HG02885 (cell line): ENCODE results near the gene PCED1A.
"Not testable (repeated sequence)": the region's sequence is repeated elsewhere in the genome, so short reads cannot be mapped to it uniquely, and the experiment has no call there.

ENCODE experiments used
- ATAC-seq: cut with Tn5 transposase; IDR thresholded peaks from one replicate; pipeline ENCODE4 v1.9.1; 2021; ENCODE audit warnings: mild to moderate bottlenecking; ENCODE audit not compliant: unreplicated experiment, poor library complexity

The PCED1A gene

DNA sequence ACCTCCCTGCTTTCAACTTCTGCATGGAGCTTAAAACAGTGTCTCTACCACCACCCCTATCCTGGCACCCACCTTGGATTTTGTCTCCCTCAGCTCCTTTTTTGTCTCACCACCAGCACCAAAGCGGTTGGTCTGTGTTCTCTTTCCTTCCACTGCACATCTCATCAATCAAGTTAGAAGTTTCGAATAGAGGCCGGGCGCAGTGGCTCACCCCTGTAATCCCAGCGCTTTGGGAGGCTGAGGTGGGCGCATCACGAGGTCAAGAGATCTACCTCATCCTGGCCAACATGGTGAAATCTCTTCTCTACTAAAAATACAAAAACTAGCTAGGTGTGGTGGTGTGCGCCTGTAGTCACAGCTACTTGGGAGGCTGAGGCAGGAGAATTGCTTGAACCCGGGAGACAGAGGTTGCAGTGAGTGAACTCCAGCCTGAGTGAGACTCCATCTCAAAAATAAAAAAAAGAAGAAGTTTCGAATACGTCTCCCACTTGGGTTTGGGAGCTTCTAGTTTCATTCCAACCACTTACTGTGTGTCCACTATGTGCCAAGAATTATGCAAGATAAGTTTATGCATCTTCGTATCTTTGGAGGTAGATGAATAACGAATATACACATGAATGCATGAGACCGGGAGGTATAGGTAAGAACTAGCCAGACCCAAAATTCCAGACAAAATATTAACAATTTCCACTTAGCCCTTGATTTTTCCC is 5.9 kb downstream of the PCED1A start:
- ATAC-seq: no peak

GRCh38 chr20:2833761-2834160 is 6.7 kb downstream of the PCED1A start:
- ATAC-seq: no peak

DNA sequence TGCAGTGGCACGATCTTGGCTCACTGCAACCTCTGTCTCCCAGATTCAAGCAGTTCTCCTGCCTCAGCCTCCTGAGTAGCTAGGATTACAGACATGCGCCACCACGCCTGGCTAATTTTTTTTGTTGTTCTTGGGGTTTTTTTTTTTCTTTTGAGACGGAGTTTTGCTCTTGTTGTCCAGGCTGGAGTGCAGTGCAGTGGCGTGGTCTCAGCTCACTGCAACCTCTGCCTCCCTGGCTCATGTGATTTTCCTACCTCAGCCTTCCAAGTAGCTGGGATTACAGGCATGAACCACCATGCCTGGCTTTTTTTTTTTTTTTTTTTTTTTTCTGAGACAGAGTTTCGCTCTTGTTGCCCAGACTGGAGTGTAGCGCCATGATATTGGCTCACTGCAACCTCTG is 9.2 kb downstream of the PCED1A start:
- ATAC-seq: not testable (repeated sequence)

DNA sequence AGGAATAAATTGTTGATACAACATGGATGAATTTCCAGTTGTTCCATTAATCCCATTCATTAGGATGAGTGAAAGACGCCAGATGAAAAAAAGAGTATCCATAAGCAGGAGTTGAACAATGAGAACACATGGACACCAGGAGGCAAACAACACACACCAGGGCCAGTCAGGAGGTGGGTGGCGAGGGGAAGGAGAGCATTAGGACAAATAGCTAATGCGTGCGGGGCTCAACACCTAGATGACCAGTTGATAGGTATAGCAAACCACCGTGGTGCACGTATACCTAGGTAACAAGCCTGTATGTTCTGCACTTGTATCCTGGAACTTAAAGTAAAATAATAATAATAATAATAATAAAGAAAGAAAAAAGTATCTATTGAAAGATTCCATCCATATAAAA is 11.1 kb downstream of the PCED1A start:
- no peak for ATAC-seq

GRCh38 chr20:2826655-2827054 is 13.8 kb downstream of the PCED1A start:
- ATAC-seq: no peak

- ATAC-seq: no peak
Measured at GRCh38 chr20:2825761-2826160, 14.7 kb downstream of the PCED1A start.

DNA sequence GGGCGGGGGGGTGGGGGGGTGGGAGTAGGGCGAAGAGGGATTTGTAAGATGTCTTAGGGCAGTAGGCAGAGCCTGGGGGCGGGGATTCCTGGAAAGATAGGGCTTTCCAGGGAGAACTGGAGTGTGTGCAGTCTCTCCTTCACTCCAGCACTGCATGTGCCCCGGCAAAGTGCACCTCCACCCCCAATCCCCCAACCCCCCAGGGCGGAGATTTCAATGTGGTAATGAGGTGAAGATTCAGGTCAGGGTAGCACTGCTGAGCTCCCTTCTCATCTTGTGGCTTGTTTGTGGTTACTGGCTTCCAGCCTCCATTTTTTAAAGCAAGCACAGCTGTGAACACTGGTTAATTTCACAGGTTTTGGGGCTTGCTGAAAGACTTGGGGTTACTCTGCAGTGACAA is 18.4 kb downstream of the PCED1A start:
- no peak for ATAC-seq

DNA sequence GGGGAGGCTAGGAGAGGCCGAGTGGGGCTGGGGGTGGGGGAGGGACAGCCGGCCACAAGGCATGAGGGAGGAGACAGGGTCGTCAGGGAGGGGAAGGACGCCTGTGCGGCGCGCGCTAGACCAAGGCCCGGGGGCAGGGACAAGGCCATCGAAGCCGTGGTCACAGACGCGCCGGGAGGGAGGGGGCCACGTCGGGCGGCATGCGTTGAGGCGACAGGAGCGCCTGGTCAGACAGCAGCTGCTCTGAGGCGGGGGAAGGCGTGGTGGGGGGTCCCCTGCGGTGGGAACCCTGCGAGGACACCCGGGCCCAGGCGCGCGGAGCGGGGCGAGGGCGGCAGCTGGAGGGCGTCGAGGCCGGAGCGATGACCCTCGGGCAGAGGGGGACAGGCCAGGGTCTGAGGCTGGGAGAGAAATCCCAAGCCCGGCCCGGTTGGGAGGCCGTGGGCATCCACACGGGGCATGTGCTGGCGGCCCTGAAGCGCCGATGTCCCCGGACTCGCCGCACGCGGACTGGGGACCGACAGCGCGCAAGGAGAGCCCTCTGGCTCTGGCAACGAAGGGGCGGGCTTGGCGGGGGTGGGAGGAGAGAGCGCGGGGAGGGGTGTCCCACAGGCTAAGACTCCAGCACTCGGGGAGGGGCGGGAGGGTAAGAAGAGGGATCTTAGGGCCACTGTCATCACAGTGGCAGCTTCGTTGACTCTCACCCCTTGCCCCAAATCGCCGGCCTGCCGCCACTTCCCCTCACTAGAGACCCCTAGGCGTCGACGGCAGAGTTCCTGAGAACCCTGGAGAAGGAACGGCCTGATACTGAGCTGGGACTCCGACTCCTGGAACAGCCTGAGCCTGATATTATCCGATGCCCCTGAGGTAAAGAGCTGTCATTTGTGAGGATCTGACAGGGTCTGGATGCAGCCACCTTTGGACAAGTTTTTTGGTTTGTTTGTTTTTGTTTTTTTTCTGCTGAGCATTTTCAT is 19.3 kb downstream of the PCED1A start:
- ATAC-seq: no peak

DNA sequence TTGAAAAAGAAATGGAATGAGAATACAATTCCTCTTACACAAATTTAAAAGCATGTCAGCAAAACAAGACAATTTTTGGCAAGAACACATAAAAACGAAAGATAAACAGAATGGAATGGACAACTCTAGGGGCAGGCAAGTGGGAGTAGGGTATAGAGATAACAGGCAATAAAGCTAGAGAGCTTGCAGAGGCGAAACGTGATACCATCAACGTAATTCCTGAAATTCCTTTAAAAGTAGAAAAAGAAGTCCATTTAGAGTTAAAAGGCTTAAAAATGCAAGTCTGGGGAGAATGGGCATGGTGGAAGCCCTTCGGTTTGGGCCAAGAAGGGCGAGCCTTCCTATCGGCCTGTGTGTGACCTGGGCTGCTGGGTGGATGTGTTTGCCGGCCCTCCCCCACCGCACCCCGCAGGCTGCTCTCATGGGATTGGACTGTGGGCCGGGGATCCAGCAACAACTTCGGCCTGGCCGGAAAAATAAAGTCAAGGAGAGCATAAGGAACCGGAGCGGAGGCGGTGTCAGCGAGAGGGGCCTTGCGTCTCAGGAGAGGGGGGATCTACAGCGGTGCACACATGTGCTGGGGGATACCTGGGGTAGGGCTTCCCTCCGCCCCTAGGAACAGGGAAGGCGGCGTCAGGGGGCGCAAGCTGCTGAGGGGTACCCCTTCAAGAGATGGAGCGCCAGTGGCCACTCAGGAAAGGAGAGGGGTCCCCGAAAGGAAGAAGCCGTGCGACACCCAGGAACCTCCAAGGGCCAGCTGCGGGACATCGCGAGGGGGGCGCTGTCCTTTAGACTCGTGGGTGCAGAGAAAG is 20.2 kb downstream of the PCED1A start:
- ATAC-seq: no peak

GRCh38 chr20:2817891-2818595 is 22.4 kb downstream of the PCED1A start:
- no peak for ATAC-seq

DNA sequence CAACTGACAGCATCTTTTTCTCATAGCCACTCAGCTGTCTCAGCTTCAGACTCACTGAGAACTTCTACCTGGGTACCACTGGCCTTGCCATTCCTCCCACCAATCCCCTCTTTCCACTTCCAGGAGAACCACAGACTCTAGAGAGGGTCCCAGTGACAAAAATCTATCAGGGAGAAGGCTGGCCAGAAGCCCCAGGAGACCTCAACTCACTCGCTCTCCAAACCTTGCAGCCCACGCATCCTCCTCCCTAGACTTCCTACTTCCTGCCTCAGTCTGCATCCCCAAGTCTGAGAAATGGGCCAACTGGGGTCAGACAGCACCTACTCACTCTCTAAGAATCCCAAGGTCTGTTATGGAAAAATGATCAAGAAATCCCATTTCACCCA is 23.1 kb downstream of the PCED1A start:
- no peak for ATAC-seq

DNA sequence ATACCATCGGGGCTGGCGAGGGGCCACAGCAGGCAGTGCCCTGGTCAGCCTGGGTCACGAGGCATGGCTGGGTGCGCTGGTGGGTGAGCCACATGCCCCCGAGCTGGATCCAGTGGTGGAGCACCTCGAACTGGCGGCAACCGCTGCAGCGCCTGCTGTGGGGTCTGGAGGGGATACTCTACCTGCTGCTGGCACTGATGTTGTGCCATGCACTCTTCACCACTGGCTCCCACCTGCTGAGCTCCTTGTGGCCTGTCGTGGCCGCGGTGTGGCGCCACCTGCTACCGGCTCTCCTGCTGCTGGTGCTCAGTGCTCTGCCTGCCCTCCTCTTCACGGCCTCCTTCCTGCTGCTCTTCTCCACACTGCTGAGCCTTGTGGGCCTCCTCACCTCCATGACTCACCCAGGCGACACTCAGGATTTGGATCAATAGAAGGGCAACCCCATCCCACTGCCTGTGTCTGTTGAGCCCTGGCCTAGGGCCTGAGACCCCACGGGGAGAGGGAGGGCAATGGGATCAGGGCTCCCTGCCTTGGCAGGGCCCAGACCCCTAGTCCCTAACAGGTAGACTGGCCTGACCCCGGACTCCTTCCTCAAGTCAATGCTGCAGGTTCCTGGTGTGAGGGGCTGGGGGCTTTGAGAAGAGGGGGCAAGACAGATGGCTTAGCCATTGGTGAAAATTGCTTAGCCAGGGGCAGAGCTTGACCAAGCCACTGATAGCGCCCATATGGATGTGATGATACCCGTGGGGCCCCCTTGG is 23.7 kb downstream of the PCED1A start:
- no peak for ATAC-seq

DNA sequence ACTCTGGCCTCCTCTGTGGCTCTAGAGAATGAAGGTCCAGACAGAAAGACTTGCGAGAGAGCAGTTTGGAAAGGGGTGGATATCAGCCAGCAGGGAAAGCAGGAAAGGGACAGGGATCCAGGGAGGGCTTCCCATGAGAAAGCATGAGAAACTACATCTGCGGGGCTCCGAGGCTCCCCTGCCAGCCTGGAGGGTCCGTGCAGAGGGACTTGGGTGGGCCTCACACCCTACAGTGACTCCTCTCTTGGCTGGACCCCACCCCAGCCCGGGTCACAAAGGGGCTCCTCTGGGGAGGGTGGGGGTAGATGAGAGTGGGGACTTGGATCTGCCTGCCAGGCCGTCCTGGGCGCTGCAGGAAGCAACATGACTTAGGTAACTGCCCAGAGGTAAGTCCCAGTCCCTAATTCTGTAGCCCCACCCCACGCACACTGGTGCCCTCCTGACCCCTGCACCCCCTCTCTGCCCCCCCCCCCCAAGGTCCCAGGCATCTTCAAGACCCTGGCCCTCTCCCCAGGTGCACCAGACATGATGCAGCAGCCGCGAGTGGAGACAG is 24.3 kb downstream of the PCED1A start, which contains the start of gene TMEM239:
TSS of gene TMEM239 (plus strand) at position 335 of the 553 bp plus-strand sequence. CDS start at position 526, 191 bp downstream.
- ATAC-seq: no peak

- ATAC-seq: no peak
Measured at GRCh38 chr20:2815242-2815900, 25.1 kb downstream of the PCED1A start.

GRCh38 chr20:2814587-2815051 is 25.8 kb downstream of the PCED1A start, which contains the start of gene C20orf141:
TSS of gene C20orf141 (plus strand) at chr20:2814987. CDS start at chr20:2815185, 198 bp downstream.
- no peak for ATAC-seq

DNA sequence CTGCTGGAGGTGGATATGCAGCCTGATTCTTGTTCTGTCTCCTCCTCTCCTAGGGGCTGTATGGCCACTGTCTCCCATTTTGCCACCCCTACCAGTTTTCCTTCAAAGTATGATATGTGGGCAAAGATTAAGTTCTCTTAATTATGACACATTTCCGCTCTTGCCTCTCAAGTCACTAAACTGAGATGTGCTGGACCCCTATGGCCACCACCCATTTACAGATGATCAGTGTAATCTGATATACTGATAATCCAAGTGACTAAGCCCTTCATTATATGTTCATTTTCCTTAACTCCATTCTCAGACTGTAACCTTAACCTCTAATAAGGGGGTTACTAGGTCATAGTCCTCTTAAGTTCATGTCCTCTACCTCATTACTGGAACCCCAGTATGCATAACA is 26.4 kb downstream of the PCED1A start:
- ATAC-seq: no peak

DNA sequence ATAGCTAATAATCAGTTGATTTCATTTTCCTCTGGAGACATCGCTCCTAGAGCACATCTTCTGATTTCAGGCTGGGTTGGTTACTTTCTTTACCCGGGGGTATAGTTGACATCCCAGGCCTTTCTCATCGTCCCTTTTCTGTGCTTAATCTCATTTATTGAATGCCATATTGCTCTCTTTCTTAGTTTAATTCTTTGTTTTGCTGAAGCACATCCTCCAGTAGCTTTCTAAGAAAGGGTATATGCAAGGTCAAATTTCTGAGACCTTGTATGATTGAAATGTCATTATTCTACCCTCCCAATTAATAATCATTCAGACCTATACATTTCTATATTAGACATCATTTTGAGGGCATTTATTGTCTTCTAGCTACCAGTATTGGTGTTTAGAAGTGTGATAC is 28.3 kb downstream of the PCED1A start:
- no peak for ATAC-seq

GRCh38 chr20:2809690-2810089 is 30.8 kb downstream of the PCED1A start:
- ATAC-seq: no peak
